NCI-H128 (cell line): ENCODE data around the gene PPARA.

Experiments used
- DNase-seq: peaks from one replicate; lab custom pipeline; 2025; ENCODE audit not compliant: unreplicated experiment; lab: John Stamatoyannopoulos, UW

PPARA gene

DNA sequence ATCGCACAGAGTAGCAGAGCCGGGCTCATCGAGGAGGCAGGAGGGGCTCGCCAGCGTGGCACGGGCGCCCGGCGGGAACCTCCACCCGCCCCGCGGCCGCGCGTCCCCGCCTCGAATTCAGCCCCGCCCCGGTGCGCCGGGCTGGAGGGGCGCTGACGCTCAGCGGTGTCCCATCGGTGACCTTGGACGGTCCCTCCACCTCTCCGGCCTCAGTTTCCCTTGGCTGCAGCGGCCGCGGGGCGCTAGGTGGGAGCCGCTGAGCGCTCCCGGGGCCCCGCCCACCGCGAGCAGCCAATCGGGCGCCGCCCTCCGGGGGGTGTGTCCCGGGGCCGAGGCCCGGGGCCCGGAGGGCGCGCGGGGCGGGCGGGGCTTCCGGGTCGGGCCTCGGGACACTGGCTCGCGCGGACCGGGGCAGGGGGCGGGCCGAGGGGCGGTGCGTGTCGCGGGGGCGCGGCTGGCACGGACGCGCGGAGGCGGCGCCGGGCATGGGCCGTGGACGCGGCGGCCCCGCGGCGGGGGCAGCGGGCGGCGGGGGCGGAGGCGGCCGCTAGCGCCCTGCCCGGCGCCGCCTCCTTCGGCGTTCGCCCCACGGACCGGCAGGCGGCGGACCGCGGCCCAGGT is at the start of gene PPARA:
Gene PPARA (plus strand): TSS at position 493 of the 621 bp plus-strand sequence. CDS start 47,858 bp downstream, outside the sequence.
- DNase-seq: no peak

DNA sequence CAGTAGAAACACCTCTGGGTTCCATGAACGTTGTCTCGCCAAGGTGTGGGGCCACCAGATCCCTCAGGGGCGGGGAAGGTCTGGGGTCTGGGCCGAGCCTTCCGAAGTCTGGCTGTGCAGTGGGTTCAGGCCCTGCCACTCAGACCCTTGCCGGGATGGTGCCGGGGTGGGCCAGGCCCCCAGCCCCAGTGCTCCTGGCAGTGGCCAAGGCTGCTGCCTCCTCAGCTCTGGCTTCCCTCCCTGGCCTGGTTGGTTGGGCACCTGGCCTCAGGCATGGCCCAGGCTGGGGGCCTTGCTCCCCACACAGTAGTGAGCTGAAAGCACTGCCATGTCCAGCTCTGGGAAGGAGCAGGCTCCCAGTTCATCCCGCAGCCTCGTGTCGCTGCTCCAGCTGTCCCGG is 48.2 kb upstream of the PPARA start:
- DNase-seq: no peak

DNA sequence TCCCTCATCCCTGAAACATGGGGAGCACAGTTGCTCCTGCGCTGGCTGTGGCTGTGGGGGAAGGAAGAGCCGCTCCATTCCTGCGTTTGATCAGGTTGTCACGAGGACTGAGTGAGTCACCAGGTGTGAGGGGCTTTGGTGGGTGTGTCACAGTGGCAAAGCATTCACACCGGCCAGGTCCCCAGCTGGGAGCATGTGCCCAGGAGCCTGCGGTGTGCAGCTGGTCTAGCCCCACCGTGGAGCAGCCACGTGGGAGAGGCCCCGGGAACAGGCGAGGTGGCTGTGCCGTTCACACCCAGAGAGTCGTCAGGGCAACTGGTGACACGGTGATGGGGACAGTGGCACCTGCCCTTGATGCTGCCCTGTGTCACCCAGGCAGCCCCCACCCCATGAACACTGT is 47.6 kb upstream of the PPARA start:
- DNase-seq: no peak

DNA sequence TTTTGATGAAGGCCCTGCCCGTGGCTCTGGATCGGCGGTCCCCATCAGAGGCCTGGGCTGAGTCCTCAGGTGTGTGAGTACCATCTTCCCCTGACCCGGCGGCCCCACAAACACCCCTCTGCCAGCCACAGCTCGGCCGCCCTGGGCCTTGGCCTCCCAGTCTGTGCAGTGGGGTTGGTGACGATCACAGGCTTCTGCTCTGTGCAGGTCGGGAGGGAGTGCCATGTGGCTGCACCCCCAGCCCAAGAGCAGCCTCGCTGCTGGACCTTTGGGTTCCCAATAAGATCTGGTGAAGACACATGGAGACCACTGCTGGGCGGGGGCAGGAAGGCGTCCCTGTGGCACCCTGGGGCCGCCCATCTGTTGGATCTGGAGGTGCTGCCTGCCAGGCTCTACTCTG is 47.1 kb upstream of the PPARA start:
- DNase-seq: no peak

GRCh38 chr22:46103664-46104063 is 46.7 kb upstream of the PPARA start:
- DNase-seq: no peak

GRCh38 chr22:46104170-46104880 is 46.0 kb upstream of the PPARA start:
- DNase-seq: peak; percentile 63

GRCh38 chr22:46104881-46105493 is 45.3 kb upstream of the PPARA start:
- no peak for DNase-seq

DNA sequence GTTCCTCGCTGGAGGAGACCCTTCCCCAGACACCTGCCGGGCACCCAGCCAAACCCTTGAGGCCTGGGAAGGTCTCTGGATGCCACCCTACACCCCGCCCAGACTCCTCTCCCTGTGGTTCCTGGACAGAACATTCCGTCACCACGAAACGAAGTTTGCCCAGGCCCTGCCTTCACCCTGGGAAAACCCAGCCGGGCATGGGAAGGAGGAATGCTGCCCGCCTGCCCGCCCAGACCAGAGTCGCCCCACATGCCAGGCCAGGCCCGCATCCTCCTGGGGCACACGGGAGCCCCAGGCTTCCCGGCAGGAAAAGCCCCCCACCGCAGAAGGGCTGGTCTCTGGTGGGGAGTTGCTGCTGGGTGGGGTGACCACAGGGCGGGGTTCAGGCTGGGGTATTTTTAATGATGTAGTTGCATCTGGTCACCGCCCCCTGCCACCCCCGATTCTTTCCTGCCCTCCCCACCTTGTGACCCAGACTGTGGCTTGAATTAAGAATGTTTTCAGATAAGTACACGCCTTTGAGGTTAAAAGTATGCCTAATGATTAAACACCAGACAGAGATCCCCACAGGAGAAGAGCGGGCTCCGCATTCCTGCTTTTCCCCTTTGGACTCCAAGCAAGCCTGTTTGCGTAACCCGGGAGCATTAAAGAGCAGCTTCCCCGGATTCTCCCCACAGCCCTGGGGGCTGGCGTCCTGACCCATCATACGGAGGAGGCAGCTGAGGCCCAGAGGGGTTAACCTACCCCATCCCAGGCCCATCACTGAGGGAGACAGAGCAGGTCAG is 44.6 kb upstream of the PPARA start:
- DNase-seq: no peak

GRCh38 chr22:46106279-46107022 is 43.9 kb upstream of the PPARA start:
- no peak for DNase-seq

- peak; percentile 62 for DNase-seq
Measured at GRCh38 chr22:46107089-46107664, 43.1 kb upstream of the PPARA start.

GRCh38 chr22:46107753-46108563 is 42.4 kb upstream of the PPARA start:
- DNase-seq: no peak

DNA sequence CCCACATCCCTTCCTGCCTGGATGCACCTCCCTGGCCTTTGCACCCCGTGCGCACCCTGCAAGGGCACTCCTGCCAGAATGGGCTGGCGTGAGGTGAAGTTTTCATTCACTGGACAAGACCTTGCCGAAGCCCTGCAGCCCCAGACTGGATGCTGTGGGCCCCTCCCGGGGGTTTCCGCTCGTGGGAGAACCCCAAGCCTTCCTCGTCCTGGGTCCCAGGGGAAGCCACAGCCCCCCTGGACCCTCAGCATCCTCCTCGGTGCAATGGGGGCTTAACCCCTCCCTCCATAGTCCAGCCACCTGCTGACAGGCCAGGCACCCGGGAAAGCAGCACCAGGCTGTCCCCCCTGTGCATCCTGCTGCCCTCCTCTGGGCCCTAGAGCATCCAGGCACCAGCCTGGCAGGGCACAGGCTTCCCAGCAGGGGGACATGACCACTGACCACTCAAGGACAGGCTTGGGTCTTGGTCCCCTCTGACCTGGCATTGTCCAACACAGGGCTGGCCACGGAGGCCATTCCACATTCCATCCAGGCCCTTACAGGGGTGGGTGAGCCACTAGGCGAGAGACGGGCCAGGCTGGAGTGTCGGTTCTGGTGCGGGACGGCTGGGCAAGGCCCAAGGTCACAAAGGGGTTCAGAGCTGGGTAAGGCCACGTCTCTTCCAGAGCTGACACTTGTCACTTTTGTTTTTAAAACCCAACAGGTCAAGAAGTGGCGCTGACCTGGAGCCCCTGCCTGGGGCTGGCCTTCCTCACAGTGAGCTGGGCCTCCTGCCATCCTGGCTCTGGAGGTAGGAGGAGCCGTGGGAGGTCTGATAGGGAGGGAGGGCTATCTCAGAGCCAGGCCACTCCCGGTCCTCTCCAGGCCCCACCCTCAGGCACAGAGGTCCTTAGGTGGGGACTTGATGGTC is 41.5 kb upstream of the PPARA start:
- no peak for DNase-seq

- no peak for DNase-seq
Measured at GRCh38 chr22:46109474-46110003, 40.8 kb upstream of the PPARA start.

DNA sequence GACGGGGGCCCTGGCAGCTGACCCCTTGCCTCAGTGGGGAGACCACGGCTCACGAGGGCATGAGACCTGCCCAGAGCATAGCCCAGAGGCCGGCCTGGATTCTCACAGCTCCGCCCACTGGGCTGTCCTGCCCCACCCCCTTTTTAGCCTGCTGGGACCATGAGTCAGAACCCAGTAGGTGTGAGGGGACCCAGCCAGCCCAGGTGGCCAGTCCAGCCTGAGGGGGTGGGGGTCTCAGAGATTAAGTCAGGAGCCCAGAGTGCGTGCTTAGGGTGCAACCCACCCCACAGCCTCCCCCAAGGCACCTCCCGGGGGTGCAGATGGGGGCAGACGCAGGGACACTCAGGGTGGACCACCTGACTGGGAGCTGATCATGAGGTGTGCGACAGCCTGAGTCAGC is 40.1 kb upstream of the PPARA start:
- DNase-seq: no peak

- no peak for DNase-seq
Measured at GRCh38 chr22:46111645-46112306, 38.5 kb upstream of the PPARA start.

DNA sequence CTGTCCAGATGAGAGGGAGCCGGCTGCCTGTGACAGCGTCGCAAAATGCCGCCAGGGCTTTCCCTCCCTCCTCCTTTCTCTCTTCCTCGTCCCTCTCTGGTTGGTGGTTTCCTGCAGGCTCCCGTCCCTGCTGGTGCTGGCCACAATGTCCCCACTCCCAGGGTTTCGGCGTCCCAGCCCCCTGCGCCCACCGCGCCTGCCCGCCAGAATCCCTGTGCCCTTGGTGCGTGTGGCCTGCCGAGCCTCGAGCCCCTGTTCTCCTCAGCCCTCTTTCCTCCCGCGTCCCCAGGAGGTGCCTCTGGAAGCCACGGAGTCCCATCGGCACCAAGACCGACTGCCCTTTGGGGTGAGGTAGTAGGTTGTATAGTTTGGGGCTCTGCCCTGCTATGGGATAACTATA is 37.9 kb upstream of the PPARA start:
- DNase-seq: no peak

DNA sequence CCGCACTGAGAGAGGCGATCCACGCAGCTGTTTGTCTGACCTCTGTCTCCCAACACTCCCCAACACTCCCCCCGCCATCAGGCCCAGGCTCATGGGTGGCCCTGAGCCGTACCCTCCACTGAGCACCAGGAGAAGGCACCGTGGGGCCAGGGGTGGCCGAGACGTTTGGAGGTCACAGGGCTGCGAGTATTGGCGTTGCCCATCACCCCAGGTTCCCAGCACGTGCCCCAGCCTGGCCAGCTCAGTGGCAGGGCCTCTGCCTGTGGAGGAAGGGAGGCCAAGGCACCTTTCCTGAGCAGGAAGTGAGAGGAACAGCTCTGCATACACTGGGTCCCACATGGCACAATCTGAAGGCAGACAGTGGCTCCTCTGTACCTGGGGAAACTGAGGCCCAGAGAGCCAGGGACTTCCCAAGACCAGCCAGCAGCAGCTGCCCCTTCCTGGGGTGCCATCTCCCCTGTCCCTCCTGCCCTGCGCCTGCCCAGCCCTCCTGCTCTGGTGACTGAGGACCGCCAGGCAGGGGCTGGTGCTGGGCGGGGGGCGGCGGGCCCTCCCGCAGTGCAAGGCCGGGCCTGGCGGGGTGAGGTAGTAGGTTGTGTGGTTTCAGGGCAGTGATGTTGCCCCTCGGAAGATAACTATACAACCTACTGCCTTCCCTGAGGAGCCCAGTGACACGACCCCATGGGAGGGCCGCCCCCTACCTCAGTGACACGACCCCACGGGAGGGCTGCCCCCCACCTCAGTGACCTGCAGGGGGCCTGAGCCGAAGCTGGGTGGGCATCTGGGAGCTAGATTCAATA is 37.0 kb upstream of the PPARA start:
- no peak for DNase-seq
